NCI-H526 treated with DMSO at 0.1 percent for 48 hours (cell line): ENCODE results near the gene TSPAN5.
"Not testable (repeated sequence)": the region's sequence is repeated elsewhere in the genome, so short reads cannot be mapped to it uniquely, and the experiment has no call there.

Experiments
- DNase-seq: peaks from one replicate; lab custom pipeline; 2025; lab: John Stamatoyannopoulos, UW

Gene TSPAN5

GRCh38 chr4:98658287-98659105, at the start of gene TSPAN5:
Gene TSPAN5 (minus strand): TSS chr4:98658611.
- DNase-seq: peak; percentile 43

GRCh38 chr4:98706935-98707334, 48.5 kb upstream of the TSPAN5 start:
- DNase-seq: no peak

GRCh38 chr4:98706200-98706813, 47.9 kb upstream of the TSPAN5 start:
- no peak for DNase-seq

- DNase-seq: not testable (repeated sequence)
These were observed 47.2 kb upstream of the TSPAN5 start for GRCh38 chr4:98705586-98705985.

GRCh38 chr4:98700656-98701055, 42.2 kb upstream of the TSPAN5 start:
- no peak for DNase-seq

- DNase-seq: no peak
These were observed 35.7 kb upstream of the TSPAN5 start for GRCh38 chr4:98694076-98694475.

- DNase-seq: no peak
These were observed 34.0 kb upstream of the TSPAN5 start for GRCh38 chr4:98692411-98692810.

GRCh38 chr4:98691588-98691987, 33.2 kb upstream of the TSPAN5 start:
- no peak for DNase-seq

DNA sequence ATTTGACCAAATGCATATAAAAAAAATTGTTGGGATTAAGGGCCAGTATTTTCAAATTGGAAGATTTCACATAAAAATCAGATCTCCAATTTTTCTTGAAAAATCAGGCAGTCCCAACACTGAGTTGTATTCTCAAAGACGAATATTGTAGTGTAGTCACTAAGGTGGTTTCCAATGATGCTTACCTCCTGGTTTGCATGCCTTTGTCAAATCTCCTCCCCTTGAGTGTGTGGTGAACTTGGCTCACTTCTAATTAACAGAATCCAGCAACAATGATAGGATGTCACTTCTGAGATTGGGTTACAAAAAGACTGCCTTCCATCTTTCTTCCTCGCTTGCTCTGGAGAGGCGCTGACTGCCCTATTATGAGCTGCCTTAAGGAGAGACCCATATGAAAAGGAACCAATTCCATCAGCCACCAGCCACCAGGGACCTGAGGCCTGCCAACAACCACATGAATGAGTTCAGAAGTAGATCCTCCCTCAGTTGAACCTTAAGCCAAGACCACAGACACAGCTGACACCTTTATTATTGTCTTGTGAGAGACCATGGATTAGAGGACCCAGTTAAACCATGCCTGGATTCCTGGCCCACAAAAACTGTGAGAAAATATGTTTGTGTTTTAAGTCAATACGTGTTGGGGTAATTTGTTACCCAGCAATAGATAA, 31.2 kb upstream of the TSPAN5 start:
- no peak for DNase-seq

DNA sequence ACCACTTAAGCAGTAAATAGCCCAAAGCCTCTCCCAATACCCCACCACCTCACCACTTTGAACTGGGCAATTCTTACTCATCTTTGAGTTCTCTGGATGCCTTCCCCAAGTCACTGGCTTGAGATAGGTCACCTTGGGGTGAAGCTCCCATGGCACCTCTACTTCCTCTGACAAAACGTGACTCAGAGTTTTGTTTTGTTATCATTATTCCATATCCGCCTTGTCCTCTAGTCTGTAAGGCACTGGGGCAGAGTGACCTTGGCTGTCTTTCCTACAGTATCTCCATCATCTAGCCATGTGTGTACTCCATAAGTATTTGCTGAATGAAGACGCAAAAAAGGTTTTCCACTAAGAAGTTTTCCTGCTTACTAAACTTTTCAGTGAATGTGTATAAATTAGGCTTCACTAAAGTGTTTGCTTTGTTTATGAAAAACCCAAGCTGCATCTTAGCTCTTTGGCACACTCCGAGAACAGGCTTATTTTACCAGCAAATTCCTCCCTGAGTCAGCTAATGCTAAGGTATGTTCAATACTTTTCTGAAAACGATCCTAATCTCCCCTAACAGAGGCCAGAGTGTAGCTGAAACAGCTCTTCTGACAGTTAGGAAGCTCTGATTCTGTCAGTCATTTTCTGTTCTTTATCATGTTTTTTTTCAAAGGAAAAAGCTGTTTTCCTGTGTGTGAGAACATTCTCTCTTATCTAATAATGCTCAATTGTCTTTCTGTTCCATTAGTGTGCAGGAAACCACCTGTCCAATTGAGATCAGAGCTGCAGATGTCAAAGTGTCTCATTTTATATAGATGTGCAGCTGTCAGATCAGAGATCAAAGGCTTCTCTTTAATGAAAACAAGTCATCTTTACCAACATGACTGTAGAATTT, 30.2 kb upstream of the TSPAN5 start:
- DNase-seq: no peak

DNA sequence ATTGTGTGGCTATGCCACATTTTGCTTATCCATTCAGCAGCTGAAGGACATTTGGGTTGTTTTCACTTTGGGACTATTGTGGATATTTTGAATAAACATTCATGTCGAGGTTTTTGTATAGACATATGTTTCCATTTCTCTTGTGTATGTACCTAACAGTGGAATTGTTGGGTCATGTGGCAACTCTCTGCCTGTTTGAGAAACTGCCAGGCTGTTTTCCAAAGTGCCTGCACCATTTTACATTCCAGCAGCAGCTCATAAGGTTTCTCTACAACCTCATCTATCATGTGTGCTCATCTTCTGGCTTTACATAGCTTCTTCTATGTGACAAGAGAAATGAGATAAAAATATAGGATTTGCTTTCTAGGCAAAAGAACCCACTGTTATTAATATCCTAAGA, 29.5 kb upstream of the TSPAN5 start:
- no peak for DNase-seq

DNA sequence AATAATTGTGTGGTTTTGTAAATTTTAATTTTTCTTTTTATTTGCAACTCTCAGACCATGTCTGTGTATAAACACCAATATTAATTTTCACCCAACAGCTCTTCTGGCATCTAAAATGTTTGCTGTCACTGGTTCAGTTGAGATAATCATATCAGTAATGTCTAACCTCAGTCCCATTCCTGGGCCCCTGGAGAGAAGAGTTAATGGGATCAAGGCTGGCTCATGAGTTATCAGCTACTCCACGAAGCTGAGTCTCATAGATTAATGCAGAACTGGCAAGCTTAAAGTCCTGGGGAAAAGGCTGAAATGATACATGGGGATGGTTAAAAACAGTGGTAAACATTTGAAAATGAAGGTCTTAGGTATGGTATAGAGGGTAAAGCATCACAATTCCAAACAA, 28.4 kb upstream of the TSPAN5 start:
- no peak for DNase-seq

DNA sequence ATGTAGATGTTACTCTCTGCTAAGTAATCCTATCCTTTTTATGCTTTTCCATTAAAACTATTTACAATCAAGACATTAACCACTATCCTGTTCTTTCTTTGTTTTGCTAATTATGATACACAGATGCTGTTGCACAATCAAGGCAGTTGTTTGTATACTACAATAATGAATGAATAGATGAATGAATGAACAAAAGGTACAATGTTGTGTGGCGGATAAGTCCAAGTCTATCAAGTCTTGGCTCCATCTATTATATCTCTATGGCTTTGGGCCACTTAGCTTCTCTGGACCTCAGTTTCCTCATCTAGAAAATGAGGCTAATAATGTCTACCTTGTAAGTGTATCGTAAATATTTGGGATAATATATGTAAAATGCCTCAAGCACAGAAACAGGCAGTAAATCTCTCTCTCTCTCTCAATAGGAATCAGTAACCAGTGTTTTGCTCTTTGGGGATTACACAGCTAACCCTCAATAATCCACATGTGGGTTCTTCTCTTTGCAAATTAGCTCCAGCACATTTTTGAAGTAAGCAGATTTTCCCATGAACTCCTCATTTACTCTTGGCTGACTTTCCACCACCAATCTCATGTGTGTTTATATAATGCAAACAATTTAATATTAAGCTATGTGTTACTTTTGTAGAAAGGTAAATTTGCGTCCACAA, 27.8 kb upstream of the TSPAN5 start:
- DNase-seq: no peak

DNA sequence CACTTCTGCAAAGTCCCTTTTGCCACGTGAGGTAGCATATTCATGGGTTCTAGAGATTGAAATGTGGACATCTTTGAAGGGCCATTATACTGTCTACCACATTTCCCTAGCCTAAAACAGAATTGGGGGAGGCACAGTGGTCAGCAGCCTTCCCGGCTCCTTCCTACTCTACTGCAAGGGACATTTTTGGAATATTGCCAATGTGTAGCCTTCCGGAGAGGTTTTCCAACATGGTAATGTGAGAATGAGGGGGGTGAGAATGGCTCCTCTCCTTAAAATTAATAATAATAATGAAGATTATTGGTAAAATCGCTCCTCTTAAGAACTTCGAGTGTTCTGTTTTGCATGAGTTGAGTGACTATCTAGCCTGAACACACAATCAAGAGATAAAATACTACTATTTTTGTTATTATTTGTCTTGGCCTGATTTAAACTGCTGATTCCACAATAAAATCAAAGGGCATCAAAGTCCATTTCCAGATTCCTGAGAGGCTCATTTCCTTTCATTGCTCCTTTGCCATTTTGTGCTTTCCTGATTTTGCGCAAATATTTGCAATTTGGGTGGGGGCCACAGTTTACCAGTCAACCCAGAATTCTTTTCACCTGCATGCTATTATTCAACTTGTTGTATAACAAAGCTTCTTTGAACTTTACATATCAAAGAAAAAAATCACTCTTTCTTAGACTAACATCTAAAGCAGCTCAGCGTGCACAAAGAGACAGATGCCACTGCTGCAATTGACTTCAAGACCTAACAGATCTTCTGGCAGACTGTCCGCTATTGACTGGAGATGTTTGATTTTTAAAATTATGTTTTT, 27.0 kb upstream of the TSPAN5 start:
- DNase-seq: no peak

GRCh38 chr4:98682719-98683118, 24.3 kb upstream of the TSPAN5 start:
- no peak for DNase-seq

DNA sequence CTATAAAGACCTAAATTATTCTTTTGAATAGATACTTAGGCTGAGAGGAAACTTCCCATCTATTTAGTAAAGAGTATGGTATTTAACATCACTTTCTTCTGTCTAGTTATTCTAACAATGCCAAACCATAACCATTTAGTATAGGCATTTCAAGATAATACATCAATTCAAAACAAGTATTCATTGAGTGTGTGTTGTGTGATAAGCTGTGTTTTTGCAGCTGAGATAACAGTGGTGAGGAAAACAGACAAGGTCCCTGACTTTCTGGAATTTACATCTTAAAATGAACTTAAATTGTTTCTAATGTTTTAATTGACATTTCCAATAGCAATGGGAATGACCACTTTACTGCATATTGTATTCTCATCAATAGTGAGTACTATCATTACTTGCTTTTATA, 22.4 kb upstream of the TSPAN5 start:
- no peak for DNase-seq

DNA sequence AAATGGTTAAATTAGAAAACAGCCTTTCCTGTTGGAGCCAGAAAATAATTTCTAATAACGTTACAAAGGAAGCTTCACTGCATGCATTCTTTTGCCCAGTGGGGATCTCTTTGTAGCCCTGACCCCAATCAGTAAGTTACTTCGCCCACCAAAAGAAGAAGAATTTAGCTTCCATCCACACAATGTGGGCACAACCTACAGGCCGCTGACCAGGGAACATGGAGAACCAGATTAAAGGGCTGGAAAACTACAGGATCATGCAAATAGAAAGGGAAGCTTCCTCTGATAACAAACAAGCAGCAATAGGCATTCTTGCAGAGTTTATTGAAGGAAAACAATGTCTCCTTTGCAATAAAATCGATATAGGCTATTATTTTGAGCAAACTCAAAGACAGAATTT, 21.3 kb upstream of the TSPAN5 start:
- DNase-seq: no peak

DNA sequence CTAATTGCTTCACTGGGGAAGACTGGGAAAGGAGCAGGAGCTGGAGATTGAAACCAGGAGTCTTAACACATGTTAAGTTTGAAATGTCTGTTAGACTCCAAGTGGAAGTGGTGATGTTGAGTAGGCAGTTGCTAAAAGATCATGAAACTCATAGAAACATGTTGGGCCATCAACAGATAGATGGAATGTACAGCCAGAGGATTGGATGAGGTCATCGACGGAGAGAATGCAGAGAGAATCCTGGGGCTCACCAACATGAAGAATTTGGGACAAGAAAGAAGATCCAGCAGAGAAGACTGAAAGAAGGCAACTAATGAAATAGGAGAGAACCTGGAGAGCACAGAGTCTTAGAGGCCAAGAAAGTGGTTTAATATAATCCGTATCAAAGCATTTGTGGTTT, 19.4 kb upstream of the TSPAN5 start:
- no peak for DNase-seq

GRCh38 chr4:98674404-98675173, 16.2 kb upstream of the TSPAN5 start:
- no peak for DNase-seq

DNA sequence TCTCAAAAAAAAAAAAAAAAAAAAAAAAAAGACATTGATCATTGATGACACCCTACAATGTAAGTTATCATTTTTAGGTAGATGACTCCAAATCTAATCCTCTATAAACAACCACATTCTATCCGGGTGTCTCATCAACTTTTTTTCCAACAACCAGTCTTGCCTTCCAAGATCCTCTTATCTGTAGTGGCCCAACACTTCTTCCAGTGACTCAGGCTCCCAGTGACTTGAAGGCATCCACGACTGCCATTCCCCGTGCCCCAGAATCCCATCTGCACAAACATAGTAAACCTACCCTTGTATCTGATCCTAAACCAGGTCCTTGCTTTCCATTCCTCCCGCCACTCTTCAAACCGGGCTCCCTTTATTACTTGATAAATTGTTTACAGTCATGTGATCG, 15.6 kb upstream of the TSPAN5 start:
- DNase-seq: no peak
